Measurements from ENCODE around the gene PPCDC.
"Not testable (repeated sequence)": the region's sequence is repeated elsewhere in the genome, so short reads cannot be mapped to it uniquely, and the experiment has no call there.

The PPCDC gene

DNA sequence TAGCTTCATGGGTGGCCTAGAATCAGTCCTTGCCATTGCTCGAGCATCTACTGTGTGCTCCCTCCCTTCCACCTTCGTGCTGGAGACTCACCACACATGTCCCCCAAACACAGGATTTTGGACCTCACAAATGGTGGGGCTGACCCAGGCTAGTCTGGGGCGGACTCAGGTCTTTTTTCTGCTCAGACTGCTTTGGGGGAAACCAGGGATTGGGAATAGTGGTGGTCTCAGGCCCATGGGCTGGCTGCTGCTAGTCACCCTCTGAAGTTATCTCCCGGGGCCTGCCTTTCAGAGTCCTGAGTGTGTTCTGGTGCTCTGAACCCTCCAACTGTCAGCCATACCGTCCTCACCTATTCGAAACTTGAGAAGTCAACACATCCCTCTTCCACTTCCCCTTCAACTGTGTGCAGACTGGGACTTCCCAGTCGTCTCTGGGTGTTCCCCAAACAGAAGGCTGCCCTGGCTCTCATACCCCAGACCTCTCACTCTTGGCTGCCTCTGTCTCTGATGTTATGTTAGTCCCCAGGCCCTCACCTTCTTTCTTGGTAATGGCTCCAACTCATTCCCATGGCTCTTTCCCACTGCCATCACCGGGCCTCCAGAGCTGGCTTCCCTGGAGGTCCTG, 46.0 kb downstream of the PPCDC start:
- DNase-seq = no peak

DNA sequence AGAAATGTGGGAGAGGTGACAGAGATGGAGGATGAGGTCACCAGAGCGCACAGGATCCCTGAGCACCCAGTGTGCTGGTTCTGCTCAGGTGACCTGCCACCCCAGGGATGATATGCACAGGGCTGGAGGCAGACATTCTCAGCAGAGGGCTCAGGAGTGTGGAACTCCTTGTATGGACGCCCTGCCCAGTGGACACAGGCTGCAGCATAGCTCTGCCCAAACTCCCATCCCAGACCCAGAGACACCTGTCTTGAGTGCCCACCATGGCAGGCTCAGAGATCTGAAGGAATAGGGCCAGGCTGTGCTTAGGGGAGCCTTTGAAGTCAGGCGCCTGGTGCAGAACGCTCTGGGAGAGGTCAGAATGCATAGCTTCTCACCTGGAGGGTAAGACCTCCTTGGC, 47.3 kb downstream of the PPCDC start:
- no peak for DNase-seq

DNA sequence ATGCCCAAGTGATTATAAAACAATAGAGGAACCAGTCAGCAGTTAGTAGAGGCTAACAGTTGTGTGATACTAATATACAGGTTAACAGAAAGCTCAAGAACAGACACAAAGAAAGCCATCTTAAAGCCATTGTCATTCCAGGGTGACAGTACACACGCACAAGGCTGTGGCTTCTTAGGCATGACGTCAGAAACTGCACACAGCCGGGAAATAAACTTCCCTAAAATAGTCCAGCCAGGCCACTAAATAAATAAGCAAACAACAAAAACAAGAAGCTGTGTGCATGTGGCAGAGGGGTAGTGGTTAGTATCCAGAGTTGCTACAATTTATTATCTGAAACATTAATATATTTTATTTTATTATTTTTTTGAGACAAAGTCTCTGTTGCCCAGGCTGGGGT, 49.8 kb downstream of the PPCDC start:
- peak; percentile 13 for DNase-seq

DNA sequence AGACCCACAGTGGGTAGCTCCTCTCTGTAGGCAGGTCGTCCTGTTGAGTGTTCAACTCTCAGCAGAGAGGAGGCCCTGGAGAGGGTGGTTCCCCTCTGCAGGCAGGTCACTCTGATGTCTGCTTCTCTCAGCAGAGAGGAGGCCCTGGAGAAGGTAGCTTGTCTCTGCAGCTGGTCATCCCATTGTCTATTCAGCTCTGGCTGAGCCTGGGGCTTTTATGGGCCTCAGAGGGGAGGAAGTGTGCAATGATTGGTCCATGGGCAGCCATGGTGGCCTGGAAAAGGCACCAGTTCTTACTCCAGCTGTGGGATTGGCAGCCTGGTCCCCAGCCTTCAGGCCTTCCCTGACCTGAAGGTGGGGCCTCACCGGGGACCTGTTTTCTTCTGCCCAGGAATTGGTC, 52.9 kb downstream of the PPCDC start:
- DNase-seq = no peak

DNA sequence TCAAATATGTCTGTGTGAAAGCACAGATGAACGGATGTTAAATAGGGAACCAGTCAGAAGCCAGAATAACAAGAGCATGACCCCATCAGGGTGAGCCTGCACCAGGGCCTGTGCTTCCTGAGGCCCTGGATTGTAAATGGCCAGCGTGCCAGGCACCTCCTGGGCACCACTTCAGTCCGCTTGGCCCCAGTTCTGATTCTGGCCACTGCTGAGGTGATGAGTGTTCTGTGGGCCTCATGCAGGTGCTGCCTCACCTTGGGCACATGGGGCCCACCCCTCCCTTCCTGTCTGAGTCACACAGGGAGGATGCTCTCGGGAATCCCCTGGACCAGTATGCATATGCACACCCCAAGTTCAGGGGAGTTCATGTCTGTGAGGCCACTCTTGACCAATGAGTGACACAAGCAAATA, 54.2 kb downstream of the PPCDC start:
- not testable (repeated sequence) for DNase-seq

DNA sequence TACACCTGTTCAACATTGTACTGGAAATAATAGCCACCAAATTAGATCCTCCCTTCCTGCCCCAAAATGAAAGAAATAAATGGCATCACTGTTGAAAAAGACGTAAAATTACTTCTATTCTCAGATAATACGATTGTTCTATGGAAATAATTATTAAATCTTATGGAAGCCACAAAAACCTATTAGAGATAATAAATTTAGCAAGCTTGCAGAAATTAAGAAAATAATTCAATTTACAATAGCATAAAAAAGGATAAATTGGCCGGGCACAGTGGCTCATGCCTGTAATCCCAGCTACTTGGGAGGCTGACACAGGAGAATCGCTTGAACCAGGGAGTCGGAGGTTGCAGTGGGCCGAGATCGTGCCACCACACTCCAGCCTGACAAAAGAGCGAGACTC, 57.8 kb downstream of the PPCDC start:
- DNase-seq = no peak

DNA sequence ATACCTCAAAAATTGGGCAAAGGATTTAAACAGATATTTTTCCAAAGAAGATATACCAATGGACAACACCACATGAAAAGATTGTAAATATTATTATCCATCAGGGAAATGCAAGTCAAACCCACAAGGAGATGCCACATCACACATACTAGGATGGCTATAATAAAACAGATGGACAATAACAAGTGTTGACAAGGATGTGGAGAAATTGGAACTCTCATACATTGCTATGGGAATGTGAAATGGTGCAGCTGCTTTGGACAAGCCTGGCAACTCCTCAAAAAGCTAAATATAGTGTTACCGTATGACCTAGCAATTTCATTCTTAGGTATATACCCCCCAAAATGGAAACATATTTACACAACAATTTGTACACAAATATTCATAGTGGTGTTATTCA, 59.3 kb downstream of the PPCDC start:
- no peak for DNase-seq

DNA sequence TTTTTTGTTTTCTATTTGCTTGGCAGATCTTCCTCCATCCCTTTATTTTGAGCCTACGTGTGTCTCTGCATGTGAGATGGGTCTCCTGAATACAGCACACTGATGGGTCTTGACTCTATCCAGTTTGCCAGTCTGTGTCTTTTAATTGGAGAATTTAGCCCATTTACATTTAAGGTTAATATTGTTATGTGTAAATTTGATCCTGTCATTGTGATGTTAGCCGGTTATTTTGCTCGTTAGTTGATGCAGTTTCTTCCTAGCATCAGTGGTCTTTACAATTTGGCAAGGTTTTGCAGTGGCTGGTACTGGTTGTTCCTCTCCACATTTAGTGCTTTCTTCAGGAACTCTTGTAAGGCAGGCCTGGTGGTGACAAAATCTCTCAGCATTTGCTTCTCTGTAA, 62.3 kb downstream of the PPCDC start:
- DNase-seq = not testable (repeated sequence)

DNA sequence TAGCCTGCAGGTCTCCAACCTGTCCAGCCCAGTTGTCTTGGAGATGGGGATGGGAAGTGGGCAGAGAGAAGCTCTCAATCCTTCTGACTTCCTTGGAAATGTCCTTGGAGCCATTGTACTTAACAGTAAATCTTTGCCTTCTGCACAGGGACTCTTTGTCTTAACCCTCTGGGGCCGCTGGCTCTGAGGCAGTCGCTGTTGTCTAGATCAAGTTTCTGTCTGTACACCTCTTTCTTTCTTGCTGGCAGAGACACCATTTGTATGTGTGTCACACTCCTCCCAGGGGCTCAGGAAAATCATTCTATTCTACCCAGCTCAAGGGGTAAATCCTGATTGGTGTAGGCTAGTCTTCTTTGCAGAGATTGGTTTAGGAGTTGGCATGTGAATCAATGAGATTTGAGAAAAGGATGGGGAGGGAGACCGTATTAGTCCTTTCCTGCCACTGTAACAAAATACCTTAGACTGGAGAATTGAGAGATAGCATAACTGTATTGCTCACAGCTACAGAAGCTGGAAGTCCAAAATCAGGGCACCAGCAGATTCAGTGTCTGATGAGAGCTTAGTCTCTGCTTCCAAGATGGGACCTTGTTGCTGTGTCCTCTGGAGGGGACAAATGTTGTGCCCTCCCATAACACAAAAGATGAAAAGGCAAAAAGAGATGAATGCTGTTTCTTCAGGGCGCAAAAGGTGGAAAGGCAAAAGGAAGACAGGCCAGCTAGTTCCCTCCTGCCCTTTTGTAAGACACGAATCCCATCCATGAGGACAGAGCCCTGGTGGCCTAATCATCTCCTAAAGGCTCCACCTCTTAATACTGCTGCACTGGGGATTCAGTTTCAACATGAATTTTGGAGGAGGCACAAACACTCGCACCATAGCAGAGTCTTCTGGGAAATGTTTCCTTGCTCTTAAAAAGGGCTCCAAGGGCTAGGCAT, 66.3 kb downstream of the PPCDC start:
- DNase-seq = no peak

DNA sequence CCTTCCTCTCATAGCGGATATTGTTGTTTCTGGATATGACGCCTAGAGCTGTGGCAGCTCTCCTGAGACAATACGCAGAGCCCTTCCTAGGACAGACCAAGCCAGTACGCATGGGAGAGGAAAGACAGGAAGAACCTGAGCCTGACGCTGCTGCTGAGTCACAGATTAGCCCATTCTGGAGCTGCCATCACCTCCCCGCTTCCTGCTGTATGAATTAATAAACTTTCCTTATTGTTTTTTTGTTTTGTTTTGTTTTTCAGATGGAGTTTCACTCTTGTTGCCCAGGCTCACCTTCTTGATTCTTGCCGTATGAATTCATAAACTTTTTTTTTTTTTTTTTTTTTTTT, 67.0 kb downstream of the PPCDC start:
- DNase-seq = no peak

DNA sequence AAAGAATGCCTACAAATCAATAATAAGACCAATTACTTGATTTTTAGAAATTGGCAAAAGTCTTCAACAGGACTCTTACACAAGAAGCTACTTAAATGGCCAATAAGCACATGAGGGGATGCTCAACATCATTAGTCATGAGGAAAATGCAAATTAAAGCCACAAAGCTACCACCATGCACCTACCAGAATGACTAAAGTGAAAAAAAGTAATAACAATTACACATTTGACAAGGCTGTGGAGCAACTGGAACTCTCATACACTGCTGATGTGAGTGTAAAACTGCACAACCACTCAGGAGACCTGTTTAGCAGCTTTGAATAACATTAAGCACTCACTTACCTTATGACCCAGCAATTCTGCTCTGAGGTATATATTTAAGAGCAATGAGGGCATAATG, 68.4 kb downstream of the PPCDC start:
- DNase-seq = no peak

DNA sequence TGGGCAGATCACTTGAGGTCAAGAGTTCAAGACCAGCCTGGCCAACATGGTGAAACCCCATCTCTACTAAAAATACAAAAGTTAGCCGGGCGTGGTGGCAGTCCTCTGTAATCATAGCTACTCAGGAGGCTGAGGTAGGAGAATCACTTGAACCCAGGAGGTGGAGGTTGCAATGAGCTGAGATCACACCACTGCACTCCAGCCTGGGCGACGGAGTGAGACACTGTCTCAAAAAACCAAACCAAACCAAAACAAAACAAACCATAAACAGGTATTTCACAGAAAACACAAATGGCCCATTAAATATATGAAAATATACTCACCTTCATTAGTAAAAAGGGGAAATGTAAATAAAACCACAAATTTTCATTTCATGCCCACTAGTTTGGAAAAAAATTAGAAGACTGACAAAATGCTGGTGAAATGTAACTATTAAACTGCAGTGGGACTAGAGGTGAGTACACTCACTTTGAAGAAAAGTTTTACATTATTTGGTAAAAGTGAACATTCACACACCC, 71.6 kb downstream of the PPCDC start:
- DNase-seq = not testable (repeated sequence)

DNA sequence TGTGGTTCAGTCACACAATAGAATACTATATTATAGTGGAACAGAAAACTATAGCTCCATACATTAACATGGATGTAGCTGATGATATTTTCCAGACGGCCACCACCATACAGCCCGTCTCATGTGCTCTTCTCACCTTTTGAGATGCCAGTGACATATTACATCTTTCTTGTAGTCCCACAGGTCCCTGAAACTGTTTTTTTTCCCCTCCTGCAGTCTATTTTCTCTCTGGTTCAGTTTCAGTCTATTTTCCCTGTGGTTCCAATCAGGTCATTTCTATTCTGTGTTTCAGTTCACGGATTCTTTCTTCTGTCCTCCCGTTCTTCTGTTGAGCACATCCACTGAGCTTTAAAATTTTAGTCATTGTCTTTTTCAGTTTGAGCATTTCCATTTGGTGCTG, 72.2 kb downstream of the PPCDC start:
- DNase-seq = no peak

DNA sequence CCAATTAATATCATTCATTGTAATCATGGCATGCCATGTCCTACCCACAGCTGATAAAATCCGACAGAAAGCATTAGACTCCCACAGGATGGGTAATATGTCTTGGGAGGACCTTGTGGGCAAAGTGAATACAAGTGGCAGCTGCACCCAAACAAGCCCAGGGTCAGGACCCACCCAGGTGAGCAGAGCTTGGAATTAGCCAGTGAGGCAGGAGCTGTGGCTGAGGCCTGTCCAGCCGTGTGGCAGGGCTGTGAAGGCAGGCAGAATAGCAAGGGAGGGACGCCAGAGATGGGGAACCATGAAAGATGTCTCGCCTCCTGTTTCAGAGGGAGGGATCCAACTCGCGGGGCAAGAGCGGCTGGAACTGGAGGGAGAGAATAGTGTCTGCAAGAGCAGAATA, 74.5 kb downstream of the PPCDC start:
- no peak for DNase-seq

DNA sequence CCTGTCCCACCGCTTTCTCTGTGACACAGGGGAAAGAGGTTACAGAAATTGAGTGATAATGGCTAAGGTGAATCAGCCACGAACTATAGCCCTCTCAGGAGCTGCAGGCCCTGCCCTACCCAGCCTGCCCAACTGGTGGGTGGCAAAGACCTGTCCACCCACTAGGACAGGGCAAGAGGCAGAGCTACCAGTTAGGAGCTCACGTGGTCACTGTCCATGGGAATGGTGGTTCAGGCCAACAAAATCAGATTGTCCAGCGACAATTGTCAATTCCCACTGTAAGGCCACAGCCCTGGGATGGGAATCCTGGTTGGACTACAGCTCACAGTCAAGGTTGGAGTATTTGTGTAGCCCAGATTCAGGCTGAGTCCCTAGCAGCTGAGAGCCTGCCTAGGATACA, 75.0 kb downstream of the PPCDC start:
- DNase-seq = no peak

All from hematopoietic multipotent progenitor cell treated with erythropoietin and hydrocortisone succinate and interleukin-3 and kit ligand, for 8 days (in vitro differentiated cells).